Fibroblast of skin of scalp (primary cell): Measurements from ENCODE around the gene CAMK4.
"Not testable (repeated sequence)": the region's sequence is repeated elsewhere in the genome, so short reads cannot be mapped to it uniquely, and the experiment has no call there.

ENCODE experiments used
- DNase-seq: peaks from one replicate; pipeline ENCODE4 v3.0.0-alpha.2; 2013

CAMK4 gene

DNA sequence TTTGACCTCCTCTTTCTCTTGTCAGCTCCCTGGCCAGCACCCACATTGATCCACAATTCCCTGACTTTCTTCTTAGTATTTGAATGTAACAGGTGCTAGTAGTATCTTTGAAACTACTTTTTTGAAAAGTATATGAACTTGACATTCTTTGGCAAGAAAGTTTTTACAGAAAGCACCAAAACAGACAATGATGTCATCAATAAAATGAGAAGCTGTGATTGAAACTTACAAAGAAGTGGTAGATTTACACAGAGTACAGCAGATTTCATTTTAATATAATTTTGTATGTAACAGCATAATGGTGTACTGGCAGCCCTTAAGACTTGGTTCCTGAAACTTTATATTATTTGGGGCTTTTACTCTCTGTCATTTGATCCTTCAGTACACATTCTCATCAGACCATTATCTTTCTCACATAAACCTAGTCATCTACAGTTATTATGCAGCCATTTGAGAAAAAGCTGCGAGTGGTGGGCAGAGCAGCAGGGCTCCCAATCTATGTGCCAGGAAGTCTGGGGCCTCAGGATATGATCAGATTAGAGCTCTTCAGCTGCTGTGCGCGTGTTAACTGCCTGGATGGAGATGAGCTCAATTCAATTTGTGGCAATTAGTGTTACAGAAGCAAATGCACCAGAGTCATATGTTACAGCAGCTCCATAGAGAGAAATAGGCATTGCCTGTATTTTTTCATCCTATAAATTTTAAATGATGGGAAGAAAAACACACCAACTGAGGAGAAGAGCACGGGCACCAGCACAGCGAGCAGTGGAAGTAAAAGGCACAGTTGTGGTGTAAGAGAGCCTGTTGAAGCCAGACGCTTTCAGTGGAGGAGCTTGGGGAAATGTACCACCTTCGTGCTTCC lies 162.0 kb downstream of the CAMK4 start:
- DNase-seq: no peak

DNA sequence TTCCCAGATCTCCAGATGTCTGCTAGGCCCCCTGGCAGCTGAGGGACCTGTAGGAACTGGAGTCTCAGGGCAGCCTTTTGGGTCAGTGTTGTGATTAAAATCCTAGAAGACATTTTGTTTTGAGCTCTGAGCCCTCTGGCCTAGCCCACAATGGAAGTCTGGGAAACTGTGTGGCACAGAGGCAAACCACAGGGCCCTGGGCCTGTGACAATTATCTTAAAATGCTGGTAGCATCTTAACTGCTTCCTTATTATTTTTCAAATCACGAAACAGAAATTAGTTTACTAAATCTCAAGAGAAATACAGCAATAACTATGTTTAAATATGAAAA lies 162.6 kb downstream of the CAMK4 start:
- DNase-seq: no peak

- DNase-seq: no peak
These were observed 163.2 kb downstream of the CAMK4 start for GRCh38 chr5:111387361-111387760.

DNA sequence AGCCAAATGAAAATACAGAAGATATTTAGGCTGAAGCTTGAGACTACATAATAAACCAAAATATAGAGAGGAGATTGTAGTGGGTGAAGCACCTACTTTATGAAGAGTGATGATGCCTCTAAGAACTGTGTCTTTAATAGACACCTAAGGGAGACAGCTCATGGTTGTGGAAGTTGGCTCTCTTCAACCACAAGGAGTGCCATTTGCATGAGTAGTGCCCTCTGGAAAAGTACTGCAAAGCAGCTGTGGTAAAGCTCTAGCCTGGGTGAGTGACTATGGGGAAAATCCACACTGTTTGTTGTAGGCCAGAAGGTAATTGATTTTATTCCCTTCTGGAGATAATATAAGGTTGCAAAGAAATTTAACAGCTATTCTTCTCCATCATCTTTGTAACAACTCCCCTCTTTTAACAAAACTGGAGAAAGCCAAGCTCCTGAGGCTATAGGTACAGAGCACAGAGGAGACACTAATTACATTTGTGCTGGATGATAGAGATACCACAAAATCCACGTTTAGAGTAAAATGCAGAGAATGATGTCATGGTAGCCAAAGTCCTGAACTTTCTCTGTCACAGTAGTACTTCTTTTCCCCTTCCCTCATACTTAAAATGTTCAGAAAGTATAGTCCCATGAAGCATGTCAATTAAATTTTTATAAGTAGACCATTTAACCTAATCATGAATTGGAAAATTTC lies 165.4 kb downstream of the CAMK4 start:
- DNase-seq: peak; percentile 70

DNA sequence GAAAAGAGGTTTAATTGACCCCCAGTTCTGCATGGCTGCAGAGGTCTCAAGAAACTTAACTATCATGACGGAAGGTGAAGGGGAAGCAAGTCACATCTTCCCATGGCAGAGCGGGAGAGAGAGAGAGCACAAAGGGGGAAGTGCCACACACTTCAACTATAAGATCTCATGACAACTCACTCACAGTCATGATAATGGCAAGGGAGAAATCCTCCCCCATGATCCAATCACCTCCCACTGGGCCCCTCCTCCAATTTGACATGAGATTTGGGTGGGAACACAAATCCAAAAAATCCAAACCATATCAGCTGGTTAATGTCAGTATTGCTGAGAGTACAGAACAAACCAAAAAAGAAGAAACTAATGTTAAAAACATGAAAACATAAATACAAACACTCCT lies 168.0 kb downstream of the CAMK4 start:
- DNase-seq: no peak

GRCh38 chr5:111394586-111394985 lies 170.4 kb downstream of the CAMK4 start:
- DNase-seq: peak; percentile 54

GRCh38 chr5:111398013-111398412 lies 173.8 kb downstream of the CAMK4 start:
- no peak for DNase-seq

DNA sequence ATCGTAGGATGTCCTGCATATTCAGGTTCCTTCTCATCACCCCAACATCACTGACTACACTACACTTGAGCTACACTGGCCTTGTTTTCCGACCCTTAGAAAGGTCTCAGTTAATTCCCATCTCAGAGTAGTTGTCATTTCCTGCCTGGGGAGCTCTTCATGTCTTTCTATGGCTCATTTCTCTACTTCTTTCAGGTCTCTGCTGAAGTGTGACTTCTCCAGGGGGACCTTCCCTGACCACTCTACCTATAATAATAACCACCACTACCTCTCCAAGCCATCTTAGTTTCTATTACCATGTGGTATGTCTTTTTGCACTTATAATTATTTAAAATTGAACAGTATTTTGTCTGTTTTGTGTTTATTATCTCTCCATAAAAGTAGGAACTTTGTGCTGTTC lies 174.9 kb downstream of the CAMK4 start:
- no peak for DNase-seq

GRCh38 chr5:111401906-111402305 lies 177.7 kb downstream of the CAMK4 start:
- no peak for DNase-seq

DNA sequence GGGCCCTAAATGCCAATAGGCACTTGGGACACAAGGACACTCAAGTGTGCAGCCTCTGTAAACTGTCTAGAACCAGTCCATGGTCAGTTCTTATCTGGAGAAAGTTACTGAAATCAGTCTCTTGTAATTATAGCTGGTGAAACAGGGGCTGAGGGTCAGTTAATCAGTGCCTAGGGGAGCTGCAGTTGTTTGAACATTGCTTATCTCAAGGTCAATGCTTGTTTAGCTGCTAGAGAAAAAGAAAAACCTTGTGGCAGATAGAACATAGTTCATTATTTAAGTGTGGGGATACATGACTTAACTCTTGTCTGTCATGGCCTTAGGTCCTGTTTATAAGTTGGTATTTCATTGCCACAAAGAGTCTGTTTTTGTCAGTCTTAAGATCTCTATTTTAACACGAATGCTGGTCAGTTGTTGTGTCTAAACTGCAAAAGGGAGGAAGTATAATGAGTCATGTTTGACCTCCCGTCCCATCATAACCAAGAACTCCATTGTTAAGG lies 180.1 kb downstream of the CAMK4 start:
- no peak for DNase-seq

- no peak for DNase-seq
These were observed 183.4 kb downstream of the CAMK4 start for GRCh38 chr5:111407562-111407961.

DNA sequence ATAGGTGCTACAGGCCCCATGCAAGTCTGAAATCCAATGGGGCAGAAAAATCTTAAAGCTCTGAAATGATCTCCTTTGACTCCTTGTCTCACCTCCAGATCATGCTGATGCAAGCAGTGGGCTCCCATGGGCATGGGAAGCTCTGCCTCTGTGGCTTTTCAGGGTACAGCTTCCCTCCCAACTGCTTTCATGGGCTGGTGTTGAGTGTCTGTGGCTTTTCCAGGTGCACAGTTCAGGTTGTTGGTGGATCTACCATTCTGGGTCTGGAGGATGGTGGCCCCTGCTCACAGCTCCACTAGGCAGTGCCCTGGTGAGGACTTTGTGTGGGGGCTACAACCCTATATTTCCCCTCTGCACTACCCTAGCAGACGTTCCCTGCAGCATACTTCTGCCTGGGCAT lies 184.6 kb downstream of the CAMK4 start:
- no peak for DNase-seq

DNA sequence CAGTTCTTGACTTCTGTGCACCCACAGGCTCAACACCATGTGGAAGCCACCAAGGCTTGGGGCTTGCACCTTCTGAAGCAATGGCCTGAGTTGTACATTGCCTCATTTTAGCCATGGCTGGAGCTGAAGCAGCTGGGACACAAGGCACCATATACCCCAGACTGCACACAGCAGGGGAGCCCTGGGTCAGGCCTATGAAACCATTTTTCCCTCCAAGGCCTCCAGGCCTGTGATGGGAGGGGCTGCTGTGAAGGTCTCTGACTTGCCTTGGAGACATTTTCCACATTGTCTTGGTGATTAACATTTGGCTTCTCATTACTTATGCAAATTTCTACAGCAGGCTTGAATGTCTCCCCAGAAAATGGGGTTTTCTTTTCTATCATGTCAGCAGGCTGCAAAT lies 185.1 kb downstream of the CAMK4 start:
- not testable (repeated sequence) for DNase-seq

DNA sequence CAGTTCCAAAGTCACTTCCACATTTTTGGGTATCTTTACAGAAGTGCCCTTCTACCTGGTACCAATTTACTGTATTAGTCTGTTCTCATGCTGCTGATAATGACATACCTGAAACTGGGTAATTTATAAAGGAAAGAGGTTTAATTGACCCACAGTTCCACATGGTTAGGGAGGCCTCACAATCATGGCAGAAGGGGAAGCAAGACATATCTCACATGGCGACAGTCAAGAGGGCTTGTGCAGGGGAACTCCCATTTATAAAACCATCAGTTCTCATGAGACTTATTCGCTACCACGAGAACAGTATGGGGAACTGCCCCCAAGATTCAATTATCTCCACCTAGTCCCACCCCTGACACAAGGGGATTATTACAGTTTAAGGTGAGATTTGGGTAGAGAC lies 185.9 kb downstream of the CAMK4 start:
- not testable (repeated sequence) for DNase-seq

- peak; percentile 8 for DNase-seq
These were observed 187.1 kb downstream of the CAMK4 start for GRCh38 chr5:111411301-111411700.

- no peak for DNase-seq
These were observed 188.4 kb downstream of the CAMK4 start for GRCh38 chr5:111412593-111412992.

- no peak for DNase-seq
These were observed 190.9 kb downstream of the CAMK4 start for GRCh38 chr5:111415053-111415452.

GRCh38 chr5:111422245-111422644 lies 198.1 kb downstream of the CAMK4 start:
- no peak for DNase-seq

DNA sequence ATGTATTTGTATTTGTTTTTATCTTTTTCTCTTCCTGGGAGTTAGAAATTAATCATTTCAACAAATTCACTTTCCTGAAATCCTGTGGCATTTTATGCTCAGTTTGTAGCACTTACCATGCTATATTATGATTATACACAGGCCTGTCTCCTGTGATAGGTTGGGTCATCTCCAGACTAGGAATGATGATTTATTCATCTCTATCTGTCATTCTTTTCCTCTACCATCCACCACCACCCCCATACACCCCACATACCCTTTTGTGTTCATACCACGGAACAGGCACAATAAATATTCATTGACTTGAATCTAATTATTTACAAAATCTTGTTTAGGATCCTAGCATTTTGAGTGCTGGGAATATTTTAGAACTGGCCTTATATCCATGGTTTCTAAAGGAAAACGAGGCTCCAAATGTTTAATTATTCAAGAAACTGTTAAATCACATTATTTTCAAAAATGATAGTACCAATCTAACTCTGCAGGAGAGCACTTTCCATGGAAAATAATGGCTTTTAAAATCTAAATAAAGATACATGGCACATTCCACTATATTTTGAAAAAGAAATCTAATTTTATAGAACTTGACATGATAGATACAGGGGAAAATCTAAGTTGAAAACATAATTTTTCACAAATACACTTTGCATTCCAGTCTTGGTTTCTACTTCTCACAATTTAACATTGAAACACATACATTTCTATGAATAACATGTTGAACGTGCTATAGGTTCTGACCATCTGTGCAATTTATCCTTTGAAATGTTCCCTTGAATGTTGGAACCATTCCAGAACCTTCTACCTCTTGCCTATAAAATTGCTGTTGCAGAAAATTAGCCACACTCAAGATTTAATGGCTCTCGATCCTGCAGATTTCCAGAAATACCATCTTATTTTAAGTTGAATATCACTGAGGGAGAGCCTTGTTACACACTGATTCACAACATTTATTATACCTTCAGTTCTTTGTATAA lies 198.8 kb downstream of the CAMK4 start:
- no peak for DNase-seq

DNA sequence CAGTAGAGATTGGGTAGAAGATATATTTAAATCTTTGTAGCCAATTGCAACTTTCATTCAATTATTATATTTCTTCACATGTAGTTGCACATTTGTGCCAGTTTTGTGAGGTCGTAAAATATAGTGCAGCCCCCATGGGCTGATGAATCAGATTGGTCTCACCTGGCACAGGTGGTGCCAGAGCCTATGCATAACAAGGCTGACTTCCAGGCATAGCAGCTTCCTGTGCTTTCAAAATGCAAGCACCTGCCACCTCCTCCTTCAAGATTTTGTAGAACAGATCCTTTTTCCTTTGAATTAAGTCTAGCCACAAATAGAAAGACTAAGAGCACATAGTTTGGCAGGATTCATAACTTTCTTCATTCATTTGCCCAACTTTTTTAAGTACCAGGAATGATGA lies 201.0 kb downstream of the CAMK4 start:
- no peak for DNase-seq

DNA sequence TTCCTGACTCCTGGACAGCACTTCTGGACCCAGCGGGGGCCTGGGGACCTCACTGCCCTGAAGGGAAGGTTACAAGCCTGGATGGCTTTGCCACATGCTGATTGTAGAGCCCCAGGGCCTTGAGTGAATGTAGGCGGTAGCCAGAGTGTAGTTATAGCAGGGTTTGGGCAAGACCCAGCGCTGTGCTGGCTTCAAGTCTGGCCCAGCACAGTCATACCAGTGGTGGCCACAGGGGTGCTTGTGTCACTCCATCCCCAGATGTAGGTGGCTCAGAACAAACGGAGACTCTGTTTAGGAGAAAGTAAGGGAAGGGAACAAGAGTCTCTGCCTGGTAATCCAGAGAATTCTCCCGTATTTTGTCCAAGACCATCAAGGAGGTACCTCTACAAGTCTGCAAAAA lies 203.6 kb downstream of the CAMK4 start:
- DNase-seq: no peak

DNA sequence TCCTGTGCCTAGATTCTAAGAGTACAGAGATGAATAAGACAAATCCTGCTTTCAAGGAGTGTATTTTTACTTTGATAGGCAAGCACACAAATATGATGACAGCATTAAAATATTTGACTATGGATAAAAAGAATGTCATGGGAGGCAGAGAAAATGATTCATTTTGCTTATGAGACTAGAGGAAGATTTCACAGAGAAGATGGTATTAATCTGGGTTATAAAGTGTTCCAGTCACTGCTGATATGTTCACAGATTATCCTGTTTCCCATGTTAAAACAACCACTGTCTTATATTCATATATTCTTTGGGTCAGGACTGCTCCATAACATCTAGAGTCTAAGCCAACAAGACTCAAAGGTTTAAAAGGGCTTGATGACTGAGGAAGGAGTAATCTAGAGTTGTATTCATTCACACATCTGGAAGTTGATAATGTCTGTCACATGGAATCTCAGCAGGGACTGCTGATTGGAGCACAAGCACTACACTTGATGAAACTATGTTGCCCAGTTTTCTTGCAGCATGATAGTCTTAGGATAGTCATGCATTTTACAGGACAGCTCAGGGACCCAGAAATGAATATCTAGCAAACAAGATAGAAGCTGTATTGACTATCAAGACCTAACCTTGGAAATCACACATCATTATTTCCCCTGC lies 208.8 kb downstream of the CAMK4 start:
- DNase-seq: peak; percentile 60
